Fibroblast of pulmonary artery (primary cell): ENCODE measurements around the gene IL1RAPL1.

Experiments used
- DNase-seq: peaks from one replicate; pipeline ENCODE4 v3.0.0-alpha.2; 2010; ENCODE audit warnings: low read depth
- H3K4me3 ChIP-seq: replicated peaks from 2 replicates; pipeline ENCODE4 v1.5.1; 2011; ENCODE audit warnings: low read depth, mild to moderate bottlenecking, control low read depth, low read length, moderate library complexity
- TF ChIP-seq, protein P1 (sequence below): IDR thresholded peaks from 2 replicates; pipeline ENCODE4 v1.5.1; 2011; ENCODE audit warnings: mild to moderate bottlenecking, control low read depth, low read length, inconsistent platforms; ENCODE audit errors: missing control alignments

Gene IL1RAPL1

DNA sequence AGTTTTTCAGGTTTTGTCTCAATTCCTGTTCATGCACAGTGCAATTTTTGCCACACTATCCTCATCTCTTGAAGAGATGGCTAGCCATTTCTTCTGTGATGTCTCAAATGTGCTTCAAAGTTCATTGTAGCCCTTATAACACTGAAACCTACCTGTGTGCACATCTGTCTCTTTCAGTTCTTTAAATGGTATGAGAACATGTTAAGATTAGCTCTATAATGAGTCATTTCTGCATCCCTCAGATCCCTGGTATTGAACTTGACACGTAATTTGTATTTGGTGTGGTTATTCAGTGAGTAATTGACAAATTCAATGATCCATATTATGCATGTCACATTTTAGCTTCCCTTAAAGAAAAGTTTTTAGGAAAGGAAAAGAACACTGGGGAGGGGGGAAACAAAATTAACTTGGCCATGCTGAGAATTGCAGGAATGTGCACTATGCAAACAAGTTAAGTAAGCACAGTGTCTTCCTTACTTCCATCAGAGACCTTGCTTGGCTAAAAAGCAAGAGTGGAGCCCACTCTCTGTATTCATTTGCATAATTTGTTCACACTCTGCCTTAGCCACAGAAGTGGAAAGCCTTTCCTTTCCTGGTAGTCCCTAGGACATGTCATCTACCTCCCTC lies 968.3 kb downstream of the IL1RAPL1 start:
- no peak for DNase-seq
- no peak overlapping the region for H3K4me3 ChIP-seq
- TF ChIP-seq, protein P1, sequence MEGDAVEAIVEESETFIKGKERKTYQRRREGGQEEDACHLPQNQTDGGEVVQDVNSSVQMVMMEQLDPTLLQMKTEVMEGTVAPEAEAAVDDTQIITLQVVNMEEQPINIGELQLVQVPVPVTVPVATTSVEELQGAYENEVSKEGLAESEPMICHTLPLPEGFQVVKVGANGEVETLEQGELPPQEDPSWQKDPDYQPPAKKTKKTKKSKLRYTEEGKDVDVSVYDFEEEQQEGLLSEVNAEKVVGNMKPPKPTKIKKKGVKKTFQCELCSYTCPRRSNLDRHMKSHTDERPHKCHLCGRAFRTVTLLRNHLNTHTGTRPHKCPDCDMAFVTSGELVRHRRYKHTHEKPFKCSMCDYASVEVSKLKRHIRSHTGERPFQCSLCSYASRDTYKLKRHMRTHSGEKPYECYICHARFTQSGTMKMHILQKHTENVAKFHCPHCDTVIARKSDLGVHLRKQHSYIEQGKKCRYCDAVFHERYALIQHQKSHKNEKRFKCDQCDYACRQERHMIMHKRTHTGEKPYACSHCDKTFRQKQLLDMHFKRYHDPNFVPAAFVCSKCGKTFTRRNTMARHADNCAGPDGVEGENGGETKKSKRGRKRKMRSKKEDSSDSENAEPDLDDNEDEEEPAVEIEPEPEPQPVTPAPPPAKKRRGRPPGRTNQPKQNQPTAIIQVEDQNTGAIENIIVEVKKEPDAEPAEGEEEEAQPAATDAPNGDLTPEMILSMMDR, result no peak

DNA sequence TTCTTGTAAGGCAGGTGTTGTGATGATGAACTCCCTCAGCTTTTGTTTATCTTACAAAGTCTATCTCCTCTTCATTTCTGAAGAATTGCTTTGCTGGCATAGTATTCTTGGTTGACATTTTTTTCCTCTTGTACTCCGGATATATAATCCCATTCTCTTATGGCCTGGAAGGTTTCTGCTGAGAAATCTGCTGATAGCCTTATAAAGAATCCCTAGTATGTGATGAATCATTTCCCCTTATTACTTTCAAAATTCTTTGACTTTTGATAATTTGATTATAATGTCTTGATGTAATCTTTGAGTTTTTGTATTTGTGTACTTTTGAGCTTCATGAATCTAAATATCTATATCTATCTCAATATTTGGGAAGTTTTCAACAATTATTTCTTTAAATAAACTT lies 972.8 kb downstream of the IL1RAPL1 start:
- DNase-seq, result peak; percentile 4
- TF ChIP-seq, protein P1, result no peak
- H3K4me3 ChIP-seq, result no peak overlapping the region

DNA sequence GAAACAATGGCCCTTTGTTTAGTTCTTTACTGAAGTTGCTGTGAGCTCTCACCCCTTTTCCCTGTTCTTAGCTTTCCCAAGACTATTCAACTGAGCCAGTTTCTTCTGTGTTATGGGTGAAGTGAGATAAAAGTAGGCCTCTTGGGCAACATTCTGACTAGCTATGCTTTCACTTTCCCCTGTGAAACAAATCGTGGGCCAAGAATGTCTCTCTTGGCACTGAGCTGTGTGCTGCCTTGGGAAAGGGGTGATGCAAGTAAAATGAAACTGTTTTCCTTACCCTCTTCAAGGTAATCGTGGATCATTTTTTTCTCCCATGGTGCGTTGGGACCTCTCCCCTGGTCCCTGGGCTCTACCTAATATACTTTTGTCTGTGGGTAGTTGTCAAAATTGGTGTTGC lies 974.2 kb downstream of the IL1RAPL1 start:
- TF ChIP-seq, protein P1, result no peak
- H3K4me3 ChIP-seq, result no peak overlapping the region
- DNase-seq, result peak; percentile 69

DNA sequence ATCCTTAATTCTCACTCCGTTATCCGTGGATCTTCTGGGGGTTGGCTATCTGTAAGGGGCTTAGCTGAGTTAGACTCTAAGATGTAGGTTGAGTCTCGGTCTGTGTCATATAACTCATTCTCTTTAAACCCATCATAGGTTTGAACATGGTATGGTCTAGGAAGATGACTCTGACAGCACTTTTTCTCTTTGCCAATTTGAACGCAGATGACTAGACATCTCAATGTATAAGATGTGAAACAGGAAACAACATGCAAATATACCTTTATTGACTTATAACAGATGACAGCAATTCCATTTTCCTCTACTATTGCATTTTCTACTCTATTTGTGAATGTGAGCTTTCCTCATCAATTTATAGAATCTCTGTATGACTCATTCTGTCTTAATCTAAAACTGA lies 993.3 kb downstream of the IL1RAPL1 start:
- no peak for DNase-seq
- H3K4me3 ChIP-seq, result no peak overlapping the region
- TF ChIP-seq, protein P1, result no peak

DNA sequence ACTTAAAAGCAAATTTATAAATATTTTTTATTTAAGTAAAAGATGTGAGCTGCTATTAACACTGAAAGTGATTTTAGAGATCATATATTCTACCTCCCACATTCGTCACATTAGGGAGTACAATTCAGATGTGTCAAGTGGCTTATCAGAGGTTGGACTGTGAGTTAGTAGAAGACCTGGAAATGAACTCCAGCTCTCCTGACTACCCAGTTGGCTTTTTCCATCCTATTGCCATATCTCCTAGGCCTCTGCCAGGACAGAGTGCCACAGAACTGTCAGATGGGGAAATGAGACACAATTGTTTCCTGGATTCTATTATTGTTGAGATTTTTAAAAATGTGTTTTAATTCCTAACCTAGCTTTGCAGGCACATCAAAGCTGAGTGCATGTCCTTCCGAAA lies 994.0 kb downstream of the IL1RAPL1 start:
- no peak overlapping the region for H3K4me3 ChIP-seq
- TF ChIP-seq, protein P1, result no peak
- DNase-seq, result no peak

DNA sequence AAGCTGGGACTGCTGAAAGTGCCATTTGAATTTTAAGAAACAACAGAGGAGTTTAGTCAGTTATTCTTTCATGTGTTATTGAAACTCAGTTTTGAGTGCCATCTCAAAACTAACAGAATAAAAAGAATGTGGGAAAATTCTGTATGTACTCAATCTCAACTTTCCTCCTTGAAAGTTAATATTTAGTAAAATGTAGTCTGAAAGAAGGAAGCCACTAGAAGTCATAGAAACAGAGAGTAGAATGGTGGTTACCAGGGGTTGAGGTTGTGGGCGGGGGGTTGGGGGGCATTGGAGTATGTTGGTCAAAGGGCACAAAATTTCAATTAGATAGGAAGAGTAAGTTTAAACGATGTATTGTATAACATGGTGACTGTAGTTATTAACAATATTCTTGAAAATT lies 999.9 kb downstream of the IL1RAPL1 start:
- no peak overlapping the region for H3K4me3 ChIP-seq
- no peak for DNase-seq
- TF ChIP-seq, protein P1, result no peak

DNA sequence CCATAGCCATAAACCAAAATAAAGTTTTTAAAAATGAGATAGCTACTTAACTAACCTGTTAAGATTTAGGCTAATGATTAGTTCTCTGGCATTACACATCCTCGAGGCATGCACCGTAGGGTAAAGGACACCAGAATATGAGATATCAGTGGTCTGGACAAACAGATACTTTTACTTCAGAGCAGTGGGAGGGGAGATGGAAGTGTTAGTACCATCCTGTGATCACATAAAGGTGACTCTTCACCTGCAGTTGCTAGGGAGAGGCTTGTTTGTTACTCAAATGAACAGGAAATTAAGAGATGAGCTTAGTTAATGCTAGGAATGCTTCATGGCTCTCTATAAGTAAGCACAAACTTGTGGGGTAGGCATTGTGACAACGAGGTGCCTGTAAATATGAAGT lies 1003.7 kb downstream of the IL1RAPL1 start:
- TF ChIP-seq, protein P1, result no peak
- H3K4me3 ChIP-seq, result no peak overlapping the region
- DNase-seq, result no peak
